GM12873 (cell line): ENCODE data around the gene SHISA2.

Source experiments
- TF ChIP-seq, protein P1 (sequence below): IDR thresholded peaks from 2 replicates; pipeline ENCODE4 v1.5.1; 2012; ENCODE audit warnings: low read depth, mild to moderate bottlenecking, moderate library complexity, low read length, control low read depth; ENCODE audit not compliant: insufficient read depth; ENCODE audit errors: missing control alignments

The SHISA2 gene

GRCh38 chr13:26062853-26063444, 11.1 kb upstream of the SHISA2 start:
- TF ChIP-seq, protein P1, sequence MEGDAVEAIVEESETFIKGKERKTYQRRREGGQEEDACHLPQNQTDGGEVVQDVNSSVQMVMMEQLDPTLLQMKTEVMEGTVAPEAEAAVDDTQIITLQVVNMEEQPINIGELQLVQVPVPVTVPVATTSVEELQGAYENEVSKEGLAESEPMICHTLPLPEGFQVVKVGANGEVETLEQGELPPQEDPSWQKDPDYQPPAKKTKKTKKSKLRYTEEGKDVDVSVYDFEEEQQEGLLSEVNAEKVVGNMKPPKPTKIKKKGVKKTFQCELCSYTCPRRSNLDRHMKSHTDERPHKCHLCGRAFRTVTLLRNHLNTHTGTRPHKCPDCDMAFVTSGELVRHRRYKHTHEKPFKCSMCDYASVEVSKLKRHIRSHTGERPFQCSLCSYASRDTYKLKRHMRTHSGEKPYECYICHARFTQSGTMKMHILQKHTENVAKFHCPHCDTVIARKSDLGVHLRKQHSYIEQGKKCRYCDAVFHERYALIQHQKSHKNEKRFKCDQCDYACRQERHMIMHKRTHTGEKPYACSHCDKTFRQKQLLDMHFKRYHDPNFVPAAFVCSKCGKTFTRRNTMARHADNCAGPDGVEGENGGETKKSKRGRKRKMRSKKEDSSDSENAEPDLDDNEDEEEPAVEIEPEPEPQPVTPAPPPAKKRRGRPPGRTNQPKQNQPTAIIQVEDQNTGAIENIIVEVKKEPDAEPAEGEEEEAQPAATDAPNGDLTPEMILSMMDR, result peak; percentile 58

DNA sequence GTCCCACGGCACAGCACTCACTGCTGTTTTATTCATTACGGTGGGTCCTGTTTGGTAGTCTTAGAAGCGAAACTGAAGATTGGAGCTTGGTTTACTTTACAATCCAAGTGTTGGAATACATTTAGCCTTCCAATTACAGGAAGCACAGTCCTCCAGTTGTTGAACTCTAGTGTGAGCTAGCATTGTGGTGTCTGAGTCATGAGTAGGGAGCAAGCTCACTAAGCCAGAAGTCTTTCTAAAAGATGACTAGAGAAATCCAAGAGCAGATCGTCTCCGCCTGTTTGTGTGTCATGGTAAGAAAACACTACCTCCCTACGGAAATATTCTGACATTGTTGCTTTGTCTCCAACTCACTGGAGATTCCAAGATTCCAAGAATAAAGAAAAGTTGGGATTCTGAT, 10.1 kb upstream of the SHISA2 start:
- TF ChIP-seq, protein P1, result no peak

- TF ChIP-seq, protein P1, result no peak
These were observed 9.4 kb upstream of the SHISA2 start for GRCh38 chr13:26061256-26061655.

DNA sequence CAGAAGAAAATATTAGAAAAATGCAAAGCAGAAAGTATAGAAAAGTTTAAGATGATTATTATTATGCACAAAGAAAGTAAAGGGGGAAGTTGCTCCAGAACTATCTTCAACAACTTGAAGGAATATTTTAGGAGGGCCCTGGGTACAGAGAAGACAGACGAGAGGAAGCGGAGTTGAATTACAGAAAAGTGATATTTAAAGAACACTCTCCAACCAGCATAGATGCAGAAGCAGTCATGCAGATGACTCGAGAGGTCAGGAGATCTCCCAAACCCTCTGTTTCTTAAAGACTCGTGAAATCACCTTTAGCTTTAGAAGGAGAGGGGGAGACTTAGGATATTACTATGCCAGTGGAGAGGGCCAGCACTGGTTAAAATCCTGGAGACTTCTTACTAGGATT, 8.5 kb upstream of the SHISA2 start:
- TF ChIP-seq, protein P1, result no peak

GRCh38 chr13:26058704-26059103, 6.9 kb upstream of the SHISA2 start:
- TF ChIP-seq, protein P1, result no peak

DNA sequence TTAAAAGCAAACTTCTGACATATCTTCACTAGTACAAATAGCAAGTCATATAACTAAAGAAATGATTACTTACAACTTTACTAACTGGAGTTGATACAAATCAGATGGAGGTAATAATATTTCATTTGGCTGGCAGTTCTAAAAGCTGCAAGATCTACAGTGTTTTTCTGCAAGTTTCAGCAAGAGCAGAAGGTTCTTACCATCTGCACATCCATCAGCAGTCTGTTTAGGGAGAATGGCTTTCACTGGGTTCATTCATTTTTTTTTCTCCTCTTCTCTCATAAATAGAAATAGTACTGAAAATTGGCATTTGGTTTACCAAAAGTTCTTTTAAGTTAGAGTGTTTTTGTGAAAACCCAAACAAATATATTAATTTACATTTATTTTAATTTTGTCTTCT, 3.1 kb upstream of the SHISA2 start:
- TF ChIP-seq, protein P1, result no peak

DNA sequence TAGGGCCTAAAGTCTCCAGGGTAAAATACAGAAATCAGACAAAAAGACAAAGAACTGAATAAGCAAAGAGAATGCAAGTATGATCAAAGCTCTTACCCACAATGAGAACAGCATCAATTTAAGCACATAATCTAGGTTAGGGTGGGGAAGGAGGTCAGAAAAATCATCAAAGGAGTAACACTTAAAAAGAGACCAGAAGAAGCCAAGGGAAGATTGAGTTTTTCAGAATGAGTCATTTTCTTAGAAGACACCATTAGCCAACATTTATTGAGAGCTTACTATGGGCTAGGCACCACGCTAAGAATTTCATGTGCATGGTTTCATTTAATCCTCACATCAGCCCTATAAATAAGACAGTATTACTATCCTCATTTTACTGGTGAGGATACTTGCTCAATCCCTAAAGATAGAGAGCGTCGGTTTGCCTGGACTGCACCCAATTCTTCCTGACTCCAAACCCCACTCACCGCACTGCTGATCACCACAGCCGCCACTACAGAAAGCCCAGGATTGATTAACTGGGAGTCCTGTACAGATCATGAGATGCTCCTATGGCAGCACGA, 1.7 kb upstream of the SHISA2 start:
- TF ChIP-seq, protein P1, result no peak

DNA sequence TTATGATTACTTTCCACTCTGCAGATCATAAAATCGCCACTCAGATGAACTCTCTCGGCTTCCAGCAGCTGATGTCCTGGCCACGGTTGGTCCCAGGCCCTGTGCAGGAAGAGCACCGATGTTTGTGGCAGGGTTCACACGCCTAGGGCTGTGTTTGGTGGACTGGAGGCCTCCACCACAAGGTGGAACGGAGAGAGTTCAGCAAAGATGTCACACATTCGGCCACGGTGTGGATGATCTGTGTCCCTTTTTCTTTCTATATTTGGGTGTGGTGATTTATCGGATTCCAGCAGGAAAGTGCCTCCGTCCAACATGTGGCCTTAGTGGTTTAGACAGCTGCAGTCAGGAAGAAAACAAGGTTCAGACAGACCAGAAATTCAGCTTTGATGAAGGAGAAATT, 521 bp upstream of the SHISA2 start:
- TF ChIP-seq, protein P1, result no peak
